GM12891 (cell line): ENCODE data around the gene HNRNPU.

Source experiments
- DNase-seq: peaks from one replicate; pipeline ENCODE4 v3.0.0; 2011; ENCODE audit warnings: low spot score; ENCODE audit not compliant: insufficient read length
- FAIRE-seq: peaks from 2 replicates; lab custom pipeline; 2011; peaks lifted over from hg19 to GRCh38; lab: Jason Lieb, UNC
- PAX5 ChIP-seq: IDR thresholded peaks from 2 replicates; pipeline ENCODE4 v1.6.1; 2011; ENCODE audit warnings: low read length, moderate library complexity, mild to moderate bottlenecking; ENCODE audit not compliant: insufficient read depth, severe bottlenecking
- POLR2A ChIP-seq: IDR thresholded peaks from 2 replicates; pipeline ENCODE4 v1.6.1; 2011; ENCODE audit warnings: low read depth, low read length, control low read depth
- POLR2AphosphoS5 ChIP-seq: IDR thresholded peaks from 2 replicates; pipeline ENCODE4 v1.6.1; 2011; ENCODE audit warnings: low read depth, low read length, control low read depth
- POU2F2 ChIP-seq: IDR thresholded peaks from 2 replicates; pipeline ENCODE4 v1.6.1; 2011; ENCODE audit warnings: low read depth, mild to moderate bottlenecking, control low read depth, low read length, moderate library complexity
- SPI1 ChIP-seq: IDR thresholded peaks from 2 replicates; pipeline ENCODE4 v1.6.1; 2011; ENCODE audit warnings: low read depth, low read length, control low read depth
- TAF1 ChIP-seq: IDR thresholded peaks from 2 replicates; pipeline ENCODE4 v1.6.1; 2011; ENCODE audit warnings: low read depth, low read length, control low read depth

Gene HNRNPU

GRCh38 chr1:244852694-244853093 is 11.6 kb downstream of the HNRNPU start:
- no peak for DNase-seq
- TF ChIP-seq PAX5 (no peak), SPI1 (no peak), POLR2A (peak; percentile 54; the same call in 1 of the 2 replicates), POU2F2 (no peak), TAF1 (no peak), POLR2AphosphoS5 (peak; percentile 67; the same call in 1 of the 2 replicates)
- no peak for FAIRE-seq

- TF ChIP-seq POU2F2 (0 out of 2 replicates have a peak, but pooled peaks have one; percentile 6), PAX5 (no peak), POLR2A (peak; percentile 58), POLR2AphosphoS5 (peak; percentile 80), SPI1 (no peak)
- FAIRE-seq = no peak
- DNase-seq = no peak
Observed at GRCh38 chr1:244851546-244852231, 12.7 kb downstream of the HNRNPU start.

- DNase-seq (no peak), FAIRE-seq (no peak)
Observed at GRCh38 chr1:244850896-244851295, 13.4 kb downstream of the HNRNPU start.

DNA sequence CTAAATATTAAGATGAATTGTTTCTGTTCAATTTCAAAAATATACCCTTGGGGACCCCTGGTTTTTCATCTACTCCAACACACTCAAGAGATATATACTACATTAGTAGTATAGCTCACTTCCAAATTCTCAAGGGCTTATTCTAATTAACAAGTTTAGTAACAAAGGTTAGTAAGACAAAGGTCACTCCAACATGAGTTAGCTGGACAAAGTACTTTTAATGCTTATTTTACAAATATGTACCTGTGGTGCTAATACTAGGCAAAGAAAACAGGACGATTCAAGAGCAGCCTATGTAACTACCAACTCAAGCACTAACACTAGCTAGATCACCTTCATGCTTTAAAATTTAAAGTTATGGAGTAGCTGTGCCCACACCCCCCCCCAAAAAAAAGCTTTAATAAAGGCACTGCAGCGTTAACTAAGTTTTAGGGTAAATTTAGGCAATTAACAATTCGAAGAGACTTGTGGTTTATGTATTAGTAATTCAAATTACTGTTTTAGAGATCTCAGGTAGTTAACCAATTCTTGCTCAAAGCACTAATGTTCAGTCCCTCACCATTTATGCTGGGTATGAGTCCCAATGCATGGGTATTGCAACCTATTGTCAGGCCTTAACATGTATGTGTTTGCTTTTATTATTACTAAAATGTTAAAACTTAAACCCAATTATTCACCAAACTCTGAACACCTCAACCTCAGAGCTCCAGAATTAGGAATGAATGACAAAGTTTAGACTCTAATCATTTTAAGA is 14.1 kb downstream of the HNRNPU start:
- TF ChIP-seq PAX5 (no peak), POU2F2 (no peak), POLR2A (peak; percentile 77), POLR2AphosphoS5 (peak; percentile 66; the same call in 1 of the 2 replicates), SPI1 (no peak), TAF1 (no peak)
- FAIRE-seq = no peak
- DNase-seq = no peak

More at GRCh38 chr1:244850896-244851295, 13.4 kb downstream of the HNRNPU start:
- no peak for TF ChIP-seq SPI1
- TF ChIP-seq POLR2A = 0 out of 2 replicates have a peak, but pooled peaks have one; percentile 18

DNA sequence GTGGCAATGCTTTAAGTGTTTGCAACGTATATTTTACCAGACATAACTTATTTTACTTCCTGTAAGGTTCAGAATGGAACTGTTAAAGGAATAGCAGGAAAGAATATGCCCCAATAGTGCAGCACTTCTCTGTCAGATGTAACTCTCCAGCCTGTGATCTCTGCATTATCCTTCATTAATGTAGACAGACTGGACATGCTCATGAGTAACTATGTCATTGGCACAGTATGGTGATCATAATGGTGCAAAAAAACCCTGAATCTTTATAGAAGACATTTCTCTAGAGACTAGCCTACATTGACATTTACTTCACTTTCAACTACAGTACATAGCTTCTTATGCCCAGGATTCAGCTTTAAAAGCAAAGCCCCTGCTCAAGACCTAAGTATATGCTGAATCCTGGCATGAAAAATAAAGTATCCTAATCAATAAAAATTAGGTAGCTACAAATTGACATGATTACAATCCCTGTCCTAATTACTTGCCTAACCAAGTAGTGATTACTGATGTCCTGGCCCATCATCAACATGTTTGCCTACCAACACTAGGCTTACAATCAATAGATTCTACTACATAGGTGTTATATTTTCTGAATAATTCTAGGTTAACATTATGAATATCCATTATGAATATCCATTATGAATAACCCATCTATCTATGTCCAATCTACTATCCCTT is 15.0 kb downstream of the HNRNPU start:
- peak; percentile 61; the same call in 1 of the 2 replicates for TF ChIP-seq POLR2A
- peak; percentile 81 for TF ChIP-seq POLR2AphosphoS5
- no peak for TF ChIP-seq POU2F2
- TF ChIP-seq SPI1 = no peak
- no peak for TF ChIP-seq TAF1
- TF ChIP-seq PAX5 = no peak
- no peak for FAIRE-seq

DNA sequence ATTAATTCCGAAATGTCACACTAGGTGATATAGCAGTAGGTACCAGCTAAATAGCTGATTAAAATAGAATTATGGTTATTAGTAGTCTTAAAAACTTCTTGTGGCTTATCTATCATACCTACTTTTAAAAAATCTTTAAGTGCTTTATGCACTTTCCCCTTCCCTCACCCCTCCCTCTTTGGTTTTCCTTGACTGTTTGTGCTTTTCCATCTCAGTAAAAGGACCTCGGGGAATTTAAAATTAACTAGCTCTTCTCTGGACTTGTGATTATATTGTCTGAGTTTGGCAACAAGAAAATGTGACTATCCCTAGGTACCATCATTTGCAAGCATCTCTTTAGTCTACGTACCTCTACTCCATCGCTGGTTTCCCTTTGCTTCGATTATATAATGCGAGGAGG is 17.7 kb downstream of the HNRNPU start:
- DNase-seq (no peak), FAIRE-seq (no peak)
- TF ChIP-seq SPI1 (no peak), PAX5 (no peak), POU2F2 (no peak), POLR2AphosphoS5 (no peak), POLR2A (no peak)

More for the DNA sequence above, 15.0 kb downstream of the HNRNPU start:
- DNase-seq = no peak

- FAIRE-seq (no peak), DNase-seq (no peak)
Observed at GRCh38 chr1:244844155-244845121, 19.9 kb downstream of the HNRNPU start.

GRCh38 chr1:244843148-244843978 is 21.0 kb downstream of the HNRNPU start:
- TF ChIP-seq TAF1 (no peak), POLR2A (no peak), POU2F2 (no peak), POLR2AphosphoS5 (no peak), PAX5 (no peak), SPI1 (no peak)
- DNase-seq (no peak), FAIRE-seq (no peak)

More at GRCh38 chr1:244844155-244845121, 19.9 kb downstream of the HNRNPU start:
- TF ChIP-seq POLR2AphosphoS5 (0 out of 2 replicates have a peak, but pooled peaks have one; percentile 49), POLR2A (no peak)
